ENCODE results near the gene SUGCT. TPM values are rescaled to one million over a fixed set of nuclear protein-coding genes. Genes with fewer than 3 reads are reported as not detected.
"Not testable (repeated sequence)": the region's sequence is repeated elsewhere in the genome, so short reads cannot be mapped to it uniquely, and the experiment has no call there.

The SUGCT gene
- total RNA-seq, 2 donors from 2014 or later = 3.3 to 15.2 TPM

DNA sequence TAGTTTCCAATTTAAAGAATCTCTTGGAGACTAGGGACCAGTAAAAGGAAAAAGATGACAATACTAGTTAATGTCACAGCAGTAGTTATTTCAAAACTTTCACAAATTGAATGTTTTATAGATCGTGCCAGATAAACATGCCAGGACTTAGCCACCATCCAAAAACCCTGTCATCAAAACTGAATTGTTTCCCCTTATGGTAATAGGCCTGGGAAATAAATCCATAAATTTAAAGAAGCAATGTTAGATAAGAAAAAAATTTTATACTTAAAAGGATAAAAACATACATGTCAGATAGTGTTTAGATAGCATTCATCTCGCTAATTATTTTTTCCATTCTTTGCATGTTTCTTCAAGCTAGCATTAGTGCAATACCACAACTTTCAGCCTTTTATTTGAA lies 71.2 kb downstream of the SUGCT start:
- ATAC-seq (ENCODE audit: insufficient number of reproducible peaks, low FRiP score, low read depth) (no peak), DNase-seq (ENCODE audit: low spot score) (no peak)
- H3K4me3 ChIP-seq = no peak overlapping the region
- H3K9me3 ChIP-seq = no peaks in the 10 kb centered on the region
- H3K4me1 ChIP-seq (ENCODE audit: control insufficient read depth in 1 of 2, low read depth in 2 of 2) = peaks cover 6 to 14% of the 10 kb centered on the region in 2 donors
- no peaks in the 10 kb centered on the region for H3K36me3 ChIP-seq
- peak overlapping the region in 1 of 2 donors; percentile 2 for H3K27ac ChIP-seq
- TF ChIP-seq, protein P1, sequence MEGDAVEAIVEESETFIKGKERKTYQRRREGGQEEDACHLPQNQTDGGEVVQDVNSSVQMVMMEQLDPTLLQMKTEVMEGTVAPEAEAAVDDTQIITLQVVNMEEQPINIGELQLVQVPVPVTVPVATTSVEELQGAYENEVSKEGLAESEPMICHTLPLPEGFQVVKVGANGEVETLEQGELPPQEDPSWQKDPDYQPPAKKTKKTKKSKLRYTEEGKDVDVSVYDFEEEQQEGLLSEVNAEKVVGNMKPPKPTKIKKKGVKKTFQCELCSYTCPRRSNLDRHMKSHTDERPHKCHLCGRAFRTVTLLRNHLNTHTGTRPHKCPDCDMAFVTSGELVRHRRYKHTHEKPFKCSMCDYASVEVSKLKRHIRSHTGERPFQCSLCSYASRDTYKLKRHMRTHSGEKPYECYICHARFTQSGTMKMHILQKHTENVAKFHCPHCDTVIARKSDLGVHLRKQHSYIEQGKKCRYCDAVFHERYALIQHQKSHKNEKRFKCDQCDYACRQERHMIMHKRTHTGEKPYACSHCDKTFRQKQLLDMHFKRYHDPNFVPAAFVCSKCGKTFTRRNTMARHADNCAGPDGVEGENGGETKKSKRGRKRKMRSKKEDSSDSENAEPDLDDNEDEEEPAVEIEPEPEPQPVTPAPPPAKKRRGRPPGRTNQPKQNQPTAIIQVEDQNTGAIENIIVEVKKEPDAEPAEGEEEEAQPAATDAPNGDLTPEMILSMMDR (IDR thresholded peaks at IDR 0.05) = no peak
- H3K27me3 ChIP-seq (replicated peaks; ENCODE audit: insufficient read depth) = no peaks in the 10 kb centered on the region

DNA sequence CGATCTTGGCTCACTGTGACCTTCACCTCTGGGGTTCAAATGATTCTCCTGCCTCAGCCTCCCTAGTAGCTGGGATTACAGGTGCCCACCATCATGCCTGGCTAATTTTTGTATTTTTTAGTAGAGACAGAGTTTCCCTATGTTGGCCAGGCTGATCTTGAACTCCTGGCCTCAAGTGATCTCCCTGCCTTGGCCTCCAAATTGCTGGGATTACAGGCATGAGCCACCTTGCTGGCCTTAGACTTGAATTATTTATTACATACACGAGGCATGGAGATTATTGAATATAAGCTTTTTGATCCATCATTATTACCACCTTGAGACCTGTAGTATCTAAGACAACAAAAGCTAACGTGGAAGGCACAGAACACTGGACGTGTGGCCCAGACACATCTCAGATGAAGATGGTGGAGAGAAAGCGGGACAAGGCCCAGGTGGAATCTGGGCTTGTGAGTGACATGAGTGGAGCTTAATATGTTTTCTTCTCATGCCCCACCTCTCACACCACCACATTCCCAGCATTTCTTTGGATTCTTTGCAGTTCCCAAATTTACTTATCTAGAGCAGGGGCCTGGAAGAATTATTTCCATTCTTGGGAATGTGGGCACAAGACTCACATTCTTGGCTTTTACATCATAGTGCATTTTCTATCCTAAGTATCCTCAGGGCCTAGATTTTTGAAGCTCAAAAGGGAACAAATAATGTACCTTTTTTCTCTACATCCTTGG lies 76.6 kb downstream of the SUGCT start:
- Histone ChIP-seq H3K36me3 (no peaks in the 10 kb centered on the region), H3K4me1 (ENCODE audit: control insufficient read depth in 1 of 2, low read depth in 2 of 2) (peaks cover 8% of the 10 kb centered on the region in 2 donors), H3K9me3 (no peaks in the 10 kb centered on the region), H3K27me3 (replicated peaks; ENCODE audit: insufficient read depth) (no peaks in the 10 kb centered on the region), H3K4me3 (no peak overlapping the region), H3K27ac (peak overlapping the region in 1 of 2 donors; percentile 61)
- TF ChIP-seq, protein P1 (IDR thresholded peaks at IDR 0.05) = no peak
- no peak for DNase-seq (ENCODE audit: low spot score)
- ATAC-seq (ENCODE audit: insufficient number of reproducible peaks, low FRiP score, low read depth) = no peak

DNA sequence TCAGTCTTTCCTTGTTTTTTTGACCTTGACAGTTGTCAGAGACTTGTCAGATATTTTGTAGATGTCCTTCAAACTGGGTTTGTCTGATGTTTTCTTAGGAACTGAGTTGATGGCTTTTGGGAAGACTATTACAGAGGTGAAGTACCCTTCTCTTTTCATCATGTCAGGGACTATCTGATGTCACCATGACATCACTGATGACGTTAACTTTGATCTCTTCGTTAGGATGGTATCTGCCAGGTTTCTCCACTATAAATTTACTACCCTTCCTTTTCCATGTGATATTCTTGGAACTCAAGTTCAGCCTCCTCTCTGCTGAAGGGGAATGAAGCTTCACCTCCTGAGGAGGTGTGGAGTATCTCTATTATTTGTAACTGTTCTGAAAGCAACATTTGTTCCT lies 78.5 kb downstream of the SUGCT start:
- TF ChIP-seq, protein P1 (IDR thresholded peaks at IDR 0.05) = no peak
- Histone ChIP-seq H3K9me3 (no peaks in the 10 kb centered on the region), H3K27me3 (replicated peaks; ENCODE audit: insufficient read depth) (no peaks in the 10 kb centered on the region), H3K4me3 (no peak overlapping the region), H3K27ac (no peak overlapping the region), H3K4me1 (ENCODE audit: control insufficient read depth in 1 of 2, low read depth in 2 of 2) (peaks cover 8% of the 10 kb centered on the region in 2 donors), H3K36me3 (no peaks in the 10 kb centered on the region)
- no peak for DNase-seq (ENCODE audit: low spot score)
- ATAC-seq (ENCODE audit: insufficient number of reproducible peaks, low FRiP score, low read depth) = no peak

DNA sequence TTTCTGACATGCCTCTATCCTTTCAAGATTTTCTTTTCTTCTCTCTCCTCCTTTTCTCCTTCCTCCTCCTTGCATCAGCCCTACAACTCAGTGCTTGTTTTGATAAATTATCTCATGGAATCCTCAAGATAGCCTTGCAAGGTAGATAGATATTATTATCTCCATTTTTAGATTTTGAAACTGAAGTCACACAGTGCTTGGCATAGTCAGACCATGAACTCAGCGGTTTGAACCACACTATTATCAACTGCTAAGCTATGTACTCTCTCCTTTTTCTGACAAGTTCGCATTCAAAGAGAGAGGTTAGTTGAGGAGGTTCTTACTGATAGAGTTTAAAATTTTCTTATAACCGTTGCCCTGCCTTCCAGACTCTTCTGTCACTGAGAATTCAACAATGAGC lies 79.1 kb downstream of the SUGCT start:
- TF ChIP-seq, protein P1 (IDR thresholded peaks at IDR 0.05) = no peak
- DNase-seq (ENCODE audit: low spot score) (no peak), ATAC-seq (ENCODE audit: insufficient number of reproducible peaks, low FRiP score, low read depth) (no peak)
- Histone ChIP-seq H3K9me3 (no peaks in the 10 kb centered on the region), H3K4me1 (ENCODE audit: control insufficient read depth in 1 of 2, low read depth in 2 of 2) (peaks cover 8% of the 10 kb centered on the region in 2 donors), H3K4me3 (no peak overlapping the region), H3K27me3 (replicated peaks; ENCODE audit: insufficient read depth) (no peaks in the 10 kb centered on the region), H3K36me3 (no peaks in the 10 kb centered on the region), H3K27ac (peak overlapping the region in 1 of 2 donors; percentile 24)

DNA sequence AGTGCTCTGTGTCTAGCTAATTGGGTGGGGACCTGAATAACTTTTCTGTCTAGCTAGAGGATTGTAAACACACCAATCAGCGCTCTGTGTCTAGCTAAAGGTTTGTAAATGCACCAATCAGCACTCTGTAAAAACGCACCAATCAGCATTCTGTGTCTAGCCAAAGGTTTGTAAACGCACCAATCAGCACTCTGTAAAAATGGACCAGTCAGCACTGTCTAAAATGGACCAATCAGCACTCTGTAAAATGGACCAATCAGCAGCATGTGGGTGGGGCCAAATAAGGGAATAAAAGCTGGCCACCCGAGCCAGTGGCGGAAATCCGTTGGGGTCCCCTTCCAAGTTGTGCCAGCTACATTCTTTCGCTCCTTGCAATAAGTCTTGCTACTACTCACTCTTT lies 83.8 kb downstream of the SUGCT start:
- ATAC-seq (ENCODE audit: insufficient number of reproducible peaks, low FRiP score, low read depth); H3K36me3 ChIP-seq; H3K4me3 ChIP-seq; H3K4me1 ChIP-seq (ENCODE audit: control insufficient read depth in 1 of 2, low read depth in 2 of 2); DNase-seq (ENCODE audit: low spot score); H3K9me3 ChIP-seq; H3K27ac ChIP-seq; H3K27me3 ChIP-seq (replicated peaks; ENCODE audit: insufficient read depth): not testable (repeated sequence)

DNA sequence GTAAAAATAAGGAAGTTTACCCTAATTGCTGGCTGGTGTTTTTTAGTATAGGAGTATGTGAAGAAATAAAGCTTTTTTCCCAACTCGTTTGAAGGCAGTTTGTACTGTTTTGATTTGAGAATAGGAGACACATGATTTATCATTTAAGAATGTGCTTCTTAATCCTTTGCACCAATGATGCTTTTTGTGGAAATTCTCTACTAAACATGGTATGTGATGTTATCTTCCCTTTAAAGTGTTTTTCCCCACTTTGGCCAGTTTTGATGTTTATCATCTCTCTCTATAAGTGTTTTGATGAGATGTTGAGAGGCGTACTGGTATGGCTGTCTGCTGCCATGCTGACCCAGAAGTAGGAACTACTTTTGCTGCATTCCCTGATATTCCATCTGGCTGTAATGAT lies 85.1 kb downstream of the SUGCT start:
- TF ChIP-seq, protein P1 (IDR thresholded peaks at IDR 0.05) = no peak
- ATAC-seq (ENCODE audit: insufficient number of reproducible peaks, low FRiP score, low read depth) (no peak), DNase-seq (ENCODE audit: low spot score) (no peak)
- H3K4me3 ChIP-seq = no peak overlapping the region
- H3K27ac ChIP-seq = peak overlapping the region in 1 of 2 donors; percentile 32
- no peaks in the 10 kb centered on the region for H3K36me3 ChIP-seq
- H3K9me3 ChIP-seq = no peaks in the 10 kb centered on the region
- H3K27me3 ChIP-seq (replicated peaks; ENCODE audit: insufficient read depth) = no peaks in the 10 kb centered on the region
- H3K4me1 ChIP-seq (ENCODE audit: control insufficient read depth in 1 of 2, low read depth in 2 of 2) = peaks cover 5 to 8% of the 10 kb centered on the region in 2 donors

Data from thoracic aorta (tissue), 2 donors.